HCT116 (cell line): Measurements from ENCODE around the gene SEMA3B. TPM values are rescaled to one million over a fixed set of nuclear protein-coding genes. Genes with fewer than 3 reads are reported as not detected.

ENCODE experiments used
- ATAC-seq: fragments of 200-7000 bp; cut with Tn5 transposase; 2 replicates; pipeline ENCODE4 v1.9.1; 2020; ENCODE audit warnings: mild to moderate bottlenecking, moderate library complexity
- BruUV-seq: library from RNA; stranded (reverse); fragments of 400-500 nt; replicated peaks from 2 replicates; lab custom pipeline; 2021; lab: Mats Ljungman, UMichigan
- CTCF ChIA-PET: fragments of 300-600 bp; sonication (Branson Sonifier 250); formaldehyde crosslinking; loops from one replicate; lab custom pipeline; 2021; ENCODE audit warnings: antibody characterized with exemption; lab: Charles Lee
- POLR2A ChIA-PET: fragments of 300-600, 350-600 bp; sonication (Branson Sonifier 250); formaldehyde crosslinking; loops from one replicate; lab custom pipeline; 2021; ENCODE audit warnings: antibody characterized with exemption; lab: Charles Lee
- RAD21 ChIA-PET, 2 experiments: fragments of 300-600 bp; sonication (Branson Sonifier 250); formaldehyde crosslinking; loops; one replicate each; lab custom pipeline; 2023; ENCODE audit warnings: low total read pairs in 2 of 2; ENCODE audit not compliant: uncharacterized antibody in 2 of 2, unreplicated experiment in 2 of 2, low non-redundant PET in 1 of 2; lab: Charles Lee
- DNase-seq: peaks from one replicate; pipeline ENCODE4 v3.0.0-alpha.2; 2010; ENCODE audit warnings: low read depth, low spot score
- H2AFZ ChIP-seq: fragments of 200-600 bp; shearing (Covaris generic), sonication (generic); 2 replicates; pipeline ENCODE4 v1.6.1; 2017; ENCODE audit warnings: low read depth, mixed run types, mixed read lengths, antibody characterized with exemption, low read length; ENCODE audit not compliant: poor library complexity, severe bottlenecking
- H3K27ac ChIP-seq: 2 replicates; pipeline ENCODE4 v1.5.1; 2012; ENCODE audit warnings: low read depth, low read length
- H3K27me3 ChIP-seq: fragments of 200-600 bp; sonication (generic); 2 replicates; pipeline ENCODE4 v1.6.1; 2016; ENCODE audit warnings: mixed run types, low read length, mixed read lengths; ENCODE audit not compliant: insufficient read depth
- H3K36me3 ChIP-seq, 2 experiments: fragments of 200-500 bp in 1 of 2; fragments of 200-600 bp in 1 of 2; sonication (Bioruptor generic) in 1 of 2; sonication (generic) in 1 of 2; 2 replicates each; pipeline versions ENCODE4 v1.5.1 to v1.6.1; 2014 to 2016; ENCODE audit warnings: low read length in 2 of 2, inconsistent platforms in 1 of 2, mixed read lengths in 1 of 2, mixed run types in 1 of 2; ENCODE audit not compliant: insufficient read depth in 2 of 2, control insufficient read depth in 1 of 2
- H3K4me1 ChIP-seq, 2 experiments: fragments of 200-600 bp in 1 of 2; sonication (generic) in 1 of 2; 2 replicates each; pipeline versions ENCODE4 v1.5.1 to v1.6.1; 2012 to 2017; ENCODE audit warnings: low read length in 2 of 2, inconsistent platforms in 1 of 2, mild to moderate bottlenecking in 1 of 2, mixed read lengths in 1 of 2, mixed run types in 1 of 2, moderate library complexity in 1 of 2; ENCODE audit not compliant: insufficient read depth in 2 of 2, control insufficient read depth in 1 of 2
- H3K4me2 ChIP-seq: fragments of 200-600 bp; sonication (generic); 2 replicates; pipeline ENCODE4 v1.6.1; 2017; ENCODE audit warnings: mixed run types, low read length, mixed read lengths
- H3K4me3 ChIP-seq, 2 experiments: fragments of 200-600 bp in 1 of 2; sonication (generic) in 1 of 2; replicated peaks in 1 of 2; 2 replicates each; pipeline ENCODE4 v1.5.1; 2011 to 2016; ENCODE audit warnings: low read length in 2 of 2, control low read depth in 1 of 2, low read depth in 1 of 2, mild to moderate bottlenecking in 1 of 2, mixed read lengths in 1 of 2, mixed run types in 1 of 2
- H3K79me2 ChIP-seq: fragments of 200-600 bp; sonication (generic); 2 replicates; pipeline ENCODE4 v1.6.1; 2017; ENCODE audit warnings: mild to moderate bottlenecking, mixed run types, low read length, moderate library complexity, mixed read lengths; ENCODE audit not compliant: insufficient read depth
- H3K9ac ChIP-seq: fragments of 200-600 bp; sonication (generic); 2 replicates; pipeline ENCODE4 v1.6.1; 2016; ENCODE audit warnings: low read length, mixed read lengths
- H3K9me2 ChIP-seq: fragments of 200-600 bp; sonication (generic), shearing (Covaris generic); 2 replicates; pipeline ENCODE4 v1.6.1; 2017; ENCODE audit warnings: mixed run types, mild to moderate bottlenecking, moderate library complexity; ENCODE audit not compliant: insufficient read depth
- H3K9me3 ChIP-seq, 2 experiments: fragments of 200-500 bp in 1 of 2; fragments of 200-600 bp in 1 of 2; sonication (Bioruptor generic) in 1 of 2; sonication (generic) in 1 of 2; 2 replicates each; pipeline ENCODE4 v1.6.1; 2014 to 2017; ENCODE audit warnings: low read length in 2 of 2, mixed read lengths in 2 of 2, inconsistent platforms in 1 of 2, low read depth in 1 of 2, mild to moderate bottlenecking in 1 of 2, mixed run types in 1 of 2, moderate library complexity in 1 of 2; ENCODE audit not compliant: control insufficient read depth in 1 of 2, insufficient read depth in 1 of 2
- H4K20me1 ChIP-seq: fragments of 200-600 bp; sonication (generic), shearing (Covaris generic); 2 replicates; pipeline ENCODE4 v1.6.1; 2017; ENCODE audit warnings: mixed run types, mild to moderate bottlenecking, moderate library complexity; ENCODE audit not compliant: insufficient read depth
- CBX3 ChIP-seq: IDR thresholded peaks from 2 replicates; pipeline ENCODE4 v1.6.1; 2012; ENCODE audit warnings: low read depth
- ELF1 ChIP-seq: IDR thresholded peaks from 2 replicates; pipeline ENCODE4 v1.6.1; 2012; ENCODE audit warnings: low read depth, borderline replicate concordance
- EZH2phosphoT487 ChIP-seq: fragments of 200-600 bp; IDR thresholded peaks from 2 replicates; pipeline ENCODE4 v1.6.1; 2018; ENCODE audit warnings: antibody characterized with exemption, borderline replicate concordance
- FOSL1 ChIP-seq: IDR thresholded peaks from 2 replicates; pipeline ENCODE4 v1.6.1; 2012; ENCODE audit warnings: low read depth
- JUND ChIP-seq: IDR thresholded peaks from 2 replicates; pipeline ENCODE4 v1.6.1; 2012
- POLR2A ChIP-seq: IDR thresholded peaks from 2 replicates; pipeline ENCODE4 v1.7.0; 2011; ENCODE audit warnings: borderline replicate concordance; ENCODE audit not compliant: insufficient read depth, insufficient read length; ENCODE audit errors: extremely low read depth
- POLR2AphosphoS5 ChIP-seq: IDR thresholded peaks from 2 replicates; pipeline ENCODE4 v1.6.1; 2011; ENCODE audit warnings: mild to moderate bottlenecking, low read depth, low read length, moderate library complexity
- RAD21 ChIP-seq: IDR thresholded peaks from 2 replicates; pipeline ENCODE4 v1.6.1; 2012; ENCODE audit warnings: low read depth, mild to moderate bottlenecking
- SIN3A ChIP-seq: IDR thresholded peaks from 2 replicates; pipeline ENCODE4 v1.6.1; 2012; ENCODE audit warnings: low read depth
- SP1 ChIP-seq: IDR thresholded peaks from 2 replicates; pipeline ENCODE4 v1.6.1; 2012; ENCODE audit warnings: low read depth
- SRF ChIP-seq: IDR thresholded peaks from 2 replicates; pipeline ENCODE4 v1.6.1; 2012; ENCODE audit warnings: low read depth
- TCF7L2 ChIP-seq: IDR thresholded peaks from 2 replicates; pipeline ENCODE4 v1.7.0; 2011; ENCODE audit warnings: borderline replicate concordance, inconsistent platforms; ENCODE audit not compliant: insufficient read depth, insufficient read length; ENCODE audit errors: extremely low read depth
- YY1 ChIP-seq: IDR thresholded peaks from 2 replicates; pipeline ENCODE4 v1.6.1; 2011; ENCODE audit warnings: low read length, low read depth, moderate library complexity, mild to moderate bottlenecking; ENCODE audit not compliant: insufficient replicate concordance; ENCODE audit errors: extremely low read depth
- ZFX ChIP-seq: fragments of 450-650 bp; IDR thresholded peaks from 2 replicates; pipeline ENCODE4 v1.6.1; 2017
- intact Hi-C: fragments of 100-400 bp; cut with micrococcal nuclease; formaldehyde crosslinking; loops from 2 replicates; pipeline ENCODE4 v1.10.0; 2022
- total RNA-seq: library from RNA; stranded (reverse); gene quantifications from one replicate; pipeline ENCODE4 v1.2.1, GENCODE V29; 2021; ENCODE audit not compliant: unreplicated experiment
- TF ChIP-seq, protein P1 (sequence below): IDR thresholded peaks from 2 replicates; pipeline ENCODE4 v1.6.1; 2012
- TF ChIP-seq, protein P2 (sequence below): IDR thresholded peaks from 2 replicates; pipeline ENCODE4 v1.6.1; 2011; ENCODE audit warnings: mild to moderate bottlenecking, low read length, moderate library complexity; ENCODE audit not compliant: insufficient replicate concordance; ENCODE audit errors: extremely low read depth
- TF ChIP-seq, protein P3 (sequence below), 3 experiments: fragments of 200-600 bp in 1 of 3; sonication (generic) in 1 of 3; IDR thresholded peaks in 2 of 3; conservative IDR thresholded peaks in 1 of 3; 2 replicates each; pipeline ENCODE4 v1.5.1; 2012 to 2017; ENCODE audit warnings: low read depth in 2 of 3, low read length in 2 of 3, antibody characterized with exemption in 1 of 3, borderline replicate concordance in 1 of 3, control low read depth in 1 of 3, mild to moderate bottlenecking in 1 of 3, mixed read lengths in 1 of 3, mixed run types in 1 of 3, moderate library complexity in 1 of 3; ENCODE audit not compliant: insufficient read depth in 1 of 3
- TF ChIP-seq, protein P4 (sequence below): IDR thresholded peaks from 2 replicates; pipeline ENCODE4 v1.6.1; 2012; ENCODE audit warnings: low read depth

SEMA3B gene
- total RNA-seq, 1 experiment from 2014 or later: 46.2 TPM

DNA sequence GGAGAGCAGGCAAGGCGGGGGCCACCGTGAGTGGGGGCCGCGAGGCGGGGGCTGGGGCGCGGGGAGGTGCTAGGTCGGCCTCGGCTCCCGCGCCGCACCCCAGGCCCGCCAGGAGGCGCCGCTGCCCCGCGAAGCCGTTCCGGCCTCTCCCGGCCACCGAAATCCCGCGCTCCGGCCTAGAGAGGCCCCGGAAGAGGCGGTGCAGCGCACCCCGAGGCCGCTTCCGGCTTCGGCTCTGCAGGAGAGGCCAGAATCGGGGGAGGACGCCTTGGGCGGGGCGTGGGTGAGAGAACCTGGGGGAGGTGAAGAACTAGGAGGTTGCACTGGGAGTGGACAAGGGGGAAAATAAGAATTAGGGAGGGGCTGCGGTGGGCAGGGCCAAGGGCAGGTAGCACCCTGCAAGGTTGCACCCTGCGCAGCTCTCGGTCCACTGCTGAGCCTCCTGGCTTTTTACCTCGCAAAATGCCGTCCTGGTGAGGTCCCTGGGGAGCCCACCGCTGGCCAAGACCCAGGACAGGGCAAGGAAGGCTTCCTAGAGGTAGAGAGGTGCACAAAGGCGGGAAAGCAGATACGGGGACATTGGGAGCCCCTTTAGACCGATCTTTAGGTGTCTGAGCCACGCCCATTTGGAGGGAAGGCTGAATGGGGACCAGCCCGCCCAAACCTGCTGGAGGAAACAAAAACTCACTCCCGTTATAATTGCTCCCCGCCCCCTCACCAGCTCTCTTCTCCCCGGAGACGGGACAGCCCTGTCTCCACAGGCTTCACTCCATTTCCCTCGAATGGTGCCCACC is 41.4 kb upstream of the SEMA3B start:
- Histone ChIP-seq H3K4me3 (peak overlapping the region; percentile 58 to 87), H3K79me2 (no peaks in the 10 kb centered on the region), H4K20me1 (no peaks in the 10 kb centered on the region), H3K9ac (peak overlapping the region; percentile 80), H3K9me3 (no peaks in the 10 kb centered on the region), H3K4me2 (peak overlapping the region; percentile 100), H3K4me1 (peaks cover 10 to 34% of the 10 kb centered on the region in 2 experiments), H2AFZ (peak overlapping the region; percentile 82), H3K27ac (peak overlapping the region; percentile 87), H3K27me3 (no peaks in the 10 kb centered on the region), H3K9me2 (no peaks in the 10 kb centered on the region), H3K36me3 (no peaks in the 10 kb centered on the region)
- BruUV-seq: TSS peak; percentile 76
- ChIA-PET POLR2A (interaction anchor here (0.6 to 3.3 kb wide), 8 partner anchors 8 to 274 kb away, joined by 3 to 14 read pairs (median 5); partner anchors contain the start of gene GNAI2), CTCF (interaction anchor here (0.9 to 6.3 kb wide), 18 partner anchors 8 to 104 kb away, joined by 3 to 164 read pairs (median 6); partner anchors contain the start of genes GNAI2, GNAT1, HYAL3 and IFRD2), RAD21 (interaction anchor here (0.9 to 4.7 kb wide), 9 partner anchors 8 to 42 kb away, joined by 3 to 48 read pairs (median 6); partner anchors contain the start of gene SEMA3B (in 1 of the 2))
- peak; percentile 86 for ATAC-seq
- DNase-seq: peak; percentile 95
- intact Hi-C loops: loop anchor here (1.0 kb wide), 5 partner anchors 8 to 46 kb away; no protein-coding TSS in a partner anchor
- TF ChIP-seq POLR2A: peak; percentile 62
- TF ChIP-seq, protein P1, sequence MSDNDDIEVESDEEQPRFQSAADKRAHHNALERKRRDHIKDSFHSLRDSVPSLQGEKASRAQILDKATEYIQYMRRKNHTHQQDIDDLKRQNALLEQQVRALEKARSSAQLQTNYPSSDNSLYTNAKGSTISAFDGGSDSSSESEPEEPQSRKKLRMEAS: no peak
- TF ChIP-seq CBX3: no peak
- TF ChIP-seq ZFX: peak; percentile 33; the same call in 1 of the 2 replicates
- TF ChIP-seq, protein P2, sequence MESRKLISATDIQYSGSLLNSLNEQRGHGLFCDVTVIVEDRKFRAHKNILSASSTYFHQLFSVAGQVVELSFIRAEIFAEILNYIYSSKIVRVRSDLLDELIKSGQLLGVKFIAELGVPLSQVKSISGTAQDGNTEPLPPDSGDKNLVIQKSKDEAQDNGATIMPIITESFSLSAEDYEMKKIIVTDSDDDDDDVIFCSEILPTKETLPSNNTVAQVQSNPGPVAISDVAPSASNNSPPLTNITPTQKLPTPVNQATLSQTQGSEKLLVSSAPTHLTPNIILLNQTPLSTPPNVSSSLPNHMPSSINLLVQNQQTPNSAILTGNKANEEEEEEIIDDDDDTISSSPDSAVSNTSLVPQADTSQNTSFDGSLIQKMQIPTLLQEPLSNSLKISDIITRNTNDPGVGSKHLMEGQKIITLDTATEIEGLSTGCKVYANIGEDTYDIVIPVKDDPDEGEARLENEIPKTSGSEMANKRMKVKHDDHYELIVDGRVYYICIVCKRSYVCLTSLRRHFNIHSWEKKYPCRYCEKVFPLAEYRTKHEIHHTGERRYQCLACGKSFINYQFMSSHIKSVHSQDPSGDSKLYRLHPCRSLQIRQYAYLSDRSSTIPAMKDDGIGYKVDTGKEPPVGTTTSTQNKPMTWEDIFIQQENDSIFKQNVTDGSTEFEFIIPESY: peak; percentile 54
- TF ChIP-seq SRF: no peak
- TF ChIP-seq EZH2phosphoT487: no peak
- no peak for TF ChIP-seq FOSL1
- no peak for TF ChIP-seq SP1
- TF ChIP-seq ELF1: no peak
- TF ChIP-seq, protein P3, sequence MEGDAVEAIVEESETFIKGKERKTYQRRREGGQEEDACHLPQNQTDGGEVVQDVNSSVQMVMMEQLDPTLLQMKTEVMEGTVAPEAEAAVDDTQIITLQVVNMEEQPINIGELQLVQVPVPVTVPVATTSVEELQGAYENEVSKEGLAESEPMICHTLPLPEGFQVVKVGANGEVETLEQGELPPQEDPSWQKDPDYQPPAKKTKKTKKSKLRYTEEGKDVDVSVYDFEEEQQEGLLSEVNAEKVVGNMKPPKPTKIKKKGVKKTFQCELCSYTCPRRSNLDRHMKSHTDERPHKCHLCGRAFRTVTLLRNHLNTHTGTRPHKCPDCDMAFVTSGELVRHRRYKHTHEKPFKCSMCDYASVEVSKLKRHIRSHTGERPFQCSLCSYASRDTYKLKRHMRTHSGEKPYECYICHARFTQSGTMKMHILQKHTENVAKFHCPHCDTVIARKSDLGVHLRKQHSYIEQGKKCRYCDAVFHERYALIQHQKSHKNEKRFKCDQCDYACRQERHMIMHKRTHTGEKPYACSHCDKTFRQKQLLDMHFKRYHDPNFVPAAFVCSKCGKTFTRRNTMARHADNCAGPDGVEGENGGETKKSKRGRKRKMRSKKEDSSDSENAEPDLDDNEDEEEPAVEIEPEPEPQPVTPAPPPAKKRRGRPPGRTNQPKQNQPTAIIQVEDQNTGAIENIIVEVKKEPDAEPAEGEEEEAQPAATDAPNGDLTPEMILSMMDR (IDR thresholded peaks at IDR 0.05 in 2 of 3, conservative IDR thresholded peaks at IDR 0.05 in 1 of 3; ENCODE audit: borderline replicate concordance in 1 of 3, insufficient read depth in 1 of 3, low read depth in 2 of 3, low read length in 2 of 3): peak in 2 of 3 experiments; percentile 70 to 76; a peak in 4 of 6 replicates
- TF ChIP-seq, protein P4, sequence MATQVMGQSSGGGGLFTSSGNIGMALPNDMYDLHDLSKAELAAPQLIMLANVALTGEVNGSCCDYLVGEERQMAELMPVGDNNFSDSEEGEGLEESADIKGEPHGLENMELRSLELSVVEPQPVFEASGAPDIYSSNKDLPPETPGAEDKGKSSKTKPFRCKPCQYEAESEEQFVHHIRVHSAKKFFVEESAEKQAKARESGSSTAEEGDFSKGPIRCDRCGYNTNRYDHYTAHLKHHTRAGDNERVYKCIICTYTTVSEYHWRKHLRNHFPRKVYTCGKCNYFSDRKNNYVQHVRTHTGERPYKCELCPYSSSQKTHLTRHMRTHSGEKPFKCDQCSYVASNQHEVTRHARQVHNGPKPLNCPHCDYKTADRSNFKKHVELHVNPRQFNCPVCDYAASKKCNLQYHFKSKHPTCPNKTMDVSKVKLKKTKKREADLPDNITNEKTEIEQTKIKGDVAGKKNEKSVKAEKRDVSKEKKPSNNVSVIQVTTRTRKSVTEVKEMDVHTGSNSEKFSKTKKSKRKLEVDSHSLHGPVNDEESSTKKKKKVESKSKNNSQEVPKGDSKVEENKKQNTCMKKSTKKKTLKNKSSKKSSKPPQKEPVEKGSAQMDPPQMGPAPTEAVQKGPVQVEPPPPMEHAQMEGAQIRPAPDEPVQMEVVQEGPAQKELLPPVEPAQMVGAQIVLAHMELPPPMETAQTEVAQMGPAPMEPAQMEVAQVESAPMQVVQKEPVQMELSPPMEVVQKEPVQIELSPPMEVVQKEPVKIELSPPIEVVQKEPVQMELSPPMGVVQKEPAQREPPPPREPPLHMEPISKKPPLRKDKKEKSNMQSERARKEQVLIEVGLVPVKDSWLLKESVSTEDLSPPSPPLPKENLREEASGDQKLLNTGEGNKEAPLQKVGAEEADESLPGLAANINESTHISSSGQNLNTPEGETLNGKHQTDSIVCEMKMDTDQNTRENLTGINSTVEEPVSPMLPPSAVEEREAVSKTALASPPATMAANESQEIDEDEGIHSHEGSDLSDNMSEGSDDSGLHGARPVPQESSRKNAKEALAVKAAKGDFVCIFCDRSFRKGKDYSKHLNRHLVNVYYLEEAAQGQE: no peak
- no peak for TF ChIP-seq TCF7L2
- peak; percentile 70 for TF ChIP-seq YY1
- no peak for TF ChIP-seq RAD21
- TF ChIP-seq SIN3A: no peak
- no peak for TF ChIP-seq JUND
- peak; percentile 76 for TF ChIP-seq POLR2AphosphoS5
